ENCODE data around the gene CREB3.

The CREB3 gene

GRCh38 chr9:35760651-35761050, 28.2 kb downstream of the CREB3 start:
- no peak for TF ChIP-seq CTCF (IDR thresholded peaks at IDR 0.05; ENCODE audit: borderline replicate concordance, insufficient read depth, low read depth, low read length)
- H3K4me3 ChIP-seq (ENCODE audit: low read depth, low read length) = no peak overlapping the region

GRCh38 chr9:35763181-35763580, 30.7 kb downstream of the CREB3 start:
- H3K4me3 ChIP-seq (ENCODE audit: low read depth, low read length) = no peak overlapping the region
- no peak for TF ChIP-seq CTCF (IDR thresholded peaks at IDR 0.05; ENCODE audit: borderline replicate concordance, insufficient read depth, low read depth, low read length)

GRCh38 chr9:35763803-35764202, 31.3 kb downstream of the CREB3 start:
- TF ChIP-seq CTCF (IDR thresholded peaks at IDR 0.05; ENCODE audit: borderline replicate concordance, insufficient read depth, low read depth, low read length) = no peak
- no peak overlapping the region for H3K4me3 ChIP-seq (ENCODE audit: low read depth, low read length)

- no peak for TF ChIP-seq CTCF (IDR thresholded peaks at IDR 0.05; ENCODE audit: borderline replicate concordance, insufficient read depth, low read depth, low read length)
- H3K4me3 ChIP-seq (ENCODE audit: low read depth, low read length) = no peak overlapping the region
Measured at GRCh38 chr9:35766997-35767396, 34.5 kb downstream of the CREB3 start.

GRCh38 chr9:35767458-35767857, 35.0 kb downstream of the CREB3 start:
- H3K4me3 ChIP-seq (ENCODE audit: low read depth, low read length) = no peak overlapping the region
- TF ChIP-seq CTCF (IDR thresholded peaks at IDR 0.05; ENCODE audit: borderline replicate concordance, insufficient read depth, low read depth, low read length) = no peak

- H3K4me3 ChIP-seq (ENCODE audit: low read depth, low read length) = no peak overlapping the region
- TF ChIP-seq CTCF (IDR thresholded peaks at IDR 0.05; ENCODE audit: borderline replicate concordance, insufficient read depth, low read depth, low read length) = no peak
Measured at GRCh38 chr9:35769763-35770162, 37.3 kb downstream of the CREB3 start.

GRCh38 chr9:35771075-35771433, 38.6 kb downstream of the CREB3 start:
- no peak overlapping the region for H3K4me3 ChIP-seq (ENCODE audit: low read depth, low read length)
- TF ChIP-seq CTCF (IDR thresholded peaks at IDR 0.05; ENCODE audit: borderline replicate concordance, insufficient read depth, low read depth, low read length) = no peak

Data from GM12875 (cell line).